Measurements from ENCODE around the gene ITPR1. TPM values are rescaled to one million over a fixed set of nuclear protein-coding genes. Genes with fewer than 3 reads are reported as not detected.

Gene ITPR1
- polyA plus RNA-seq, 1 donor, result 12.7 TPM

DNA sequence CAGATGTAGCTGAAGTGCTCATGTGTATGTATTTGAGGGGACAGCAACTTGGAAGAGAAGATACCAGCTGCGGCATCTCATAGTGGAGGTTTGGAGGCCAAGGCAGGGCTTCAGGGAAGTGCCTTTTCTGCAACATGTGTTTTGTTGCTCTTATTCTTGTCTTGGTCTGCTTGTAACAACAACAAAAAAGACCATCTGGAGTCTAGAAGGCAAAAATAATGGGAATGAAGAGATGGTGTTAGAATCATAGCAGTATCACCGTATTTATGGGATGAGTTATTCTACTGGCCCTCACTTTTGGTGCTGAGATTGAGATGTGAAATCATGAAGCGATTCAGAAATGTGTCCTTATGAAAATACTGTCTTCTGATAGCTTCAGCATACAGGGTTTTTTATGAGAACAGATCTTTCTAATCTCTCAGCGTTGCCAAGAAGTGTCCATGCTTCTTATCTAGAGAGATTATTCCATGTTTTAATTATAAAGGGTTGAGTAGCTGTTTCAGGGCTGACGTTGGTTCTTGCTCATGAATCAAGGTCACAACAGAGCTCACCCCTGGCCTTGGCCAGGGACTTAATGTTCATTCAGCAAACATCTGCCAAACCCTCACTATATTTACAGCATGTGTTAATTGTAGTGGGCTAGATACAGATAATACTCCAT, 58.0 kb downstream of the ITPR1 start:
- H3K4me3 ChIP-seq (ENCODE audit: low read length), result no peak overlapping the region
- H3K4me1 ChIP-seq (ENCODE audit: control insufficient read depth, insufficient read depth, low read length), result no peaks in the 10 kb centered on the region
- H3K9me3 ChIP-seq (ENCODE audit: control insufficient read depth, low read depth, low read length), result no peaks in the 10 kb centered on the region
- peak; percentile 25 to 40 for DNase-seq
- H3K27ac ChIP-seq (ENCODE audit: low read length), result no peak overlapping the region
- WGBS (ENCODE audit: insufficient coverage, low lambda C conversion rate), result no CpG with 5 or more reads among the region's 5 CpGs
- H3K27me3 ChIP-seq (ENCODE audit: control insufficient read depth, insufficient read depth, low read length), result no peaks in the 10 kb centered on the region
- no peaks in the 10 kb centered on the region for H3K36me3 ChIP-seq (ENCODE audit: control insufficient read depth, insufficient read depth, low read length)

DNA sequence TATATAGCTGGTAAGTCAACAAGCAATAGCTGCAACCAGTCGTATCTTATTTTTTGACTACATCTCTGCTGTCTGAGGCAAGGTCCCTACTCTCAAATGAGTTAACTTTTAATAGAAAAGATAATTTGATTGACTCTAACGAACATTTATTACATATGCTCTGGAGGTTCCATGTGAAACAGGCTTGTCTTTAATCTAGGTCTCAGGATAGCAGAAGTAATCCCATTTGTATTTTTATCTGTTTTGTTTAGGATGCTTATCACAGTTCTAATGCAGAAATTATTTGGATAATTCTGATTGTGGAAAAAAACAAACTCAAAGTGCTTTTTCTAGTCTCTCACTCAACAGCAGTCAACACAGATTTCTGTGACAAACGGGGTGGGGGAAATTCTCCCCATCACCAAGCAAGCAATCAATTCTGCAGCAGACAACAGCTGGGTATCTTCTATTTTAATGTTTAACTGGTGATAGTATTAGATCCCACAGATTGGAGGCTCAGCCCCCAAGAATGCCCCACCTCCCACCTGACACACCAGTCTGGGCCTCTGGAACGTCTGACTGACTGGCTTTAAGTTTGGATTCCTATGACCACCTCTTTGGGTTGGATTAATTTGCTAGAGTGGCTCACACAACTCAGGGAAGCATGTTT, 58.8 kb downstream of the ITPR1 start:
- Histone ChIP-seq H3K27me3 (ENCODE audit: control insufficient read depth, insufficient read depth, low read length) (no peaks in the 10 kb centered on the region), H3K36me3 (ENCODE audit: control insufficient read depth, insufficient read depth, low read length) (no peaks in the 10 kb centered on the region), H3K4me1 (ENCODE audit: control insufficient read depth, insufficient read depth, low read length) (no peaks in the 10 kb centered on the region), H3K27ac (ENCODE audit: low read length) (no peak overlapping the region), H3K9me3 (ENCODE audit: control insufficient read depth, low read depth, low read length) (no peaks in the 10 kb centered on the region), H3K4me3 (ENCODE audit: low read length) (no peak overlapping the region)
- 20% methylated on average over 1 of the region's 4 CpGs for WGBS (ENCODE audit: insufficient coverage, low lambda C conversion rate)
- DNase-seq, result no peak

GRCh38 chr3:4552811-4553210, 59.7 kb downstream of the ITPR1 start:
- Histone ChIP-seq H3K36me3 (ENCODE audit: control insufficient read depth, insufficient read depth, low read length) (no peaks in the 10 kb centered on the region), H3K4me3 (ENCODE audit: low read length) (no peak overlapping the region), H3K9me3 (ENCODE audit: control insufficient read depth, low read depth, low read length) (no peaks in the 10 kb centered on the region), H3K4me1 (ENCODE audit: control insufficient read depth, insufficient read depth, low read length) (no peaks in the 10 kb centered on the region), H3K27ac (ENCODE audit: low read length) (no peak overlapping the region), H3K27me3 (ENCODE audit: control insufficient read depth, insufficient read depth, low read length) (no peaks in the 10 kb centered on the region)
- WGBS (ENCODE audit: insufficient coverage, low lambda C conversion rate), result 90% methylated on average over 2 of the region's 4 CpGs
- no peak for DNase-seq

DNA sequence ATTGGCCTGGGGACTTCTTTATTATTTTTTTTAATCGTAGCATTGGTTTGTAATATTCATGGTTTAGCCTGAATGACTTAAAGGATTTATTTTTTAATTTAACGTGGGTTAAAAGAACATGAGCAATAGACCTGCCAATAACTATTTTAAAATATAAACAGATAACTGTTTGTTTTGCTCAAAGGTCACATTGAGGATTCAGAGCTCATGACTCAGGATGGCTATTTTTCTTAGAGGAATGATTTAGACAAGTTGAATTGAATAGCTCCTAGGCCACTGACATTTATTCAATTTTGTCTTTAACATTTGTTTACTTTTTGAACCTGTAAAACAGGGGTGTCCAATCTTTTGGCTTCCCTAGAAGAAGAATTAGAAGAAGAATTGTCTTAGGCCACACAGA, 68.5 kb downstream of the ITPR1 start:
- Histone ChIP-seq H3K4me3 (ENCODE audit: low read length) (no peak overlapping the region), H3K27me3 (ENCODE audit: control insufficient read depth, insufficient read depth, low read length) (no peaks in the 10 kb centered on the region), H3K4me1 (ENCODE audit: control insufficient read depth, insufficient read depth, low read length) (no peaks in the 10 kb centered on the region), H3K9me3 (ENCODE audit: control insufficient read depth, low read depth, low read length) (no peaks in the 10 kb centered on the region), H3K27ac (ENCODE audit: low read length) (no peak overlapping the region), H3K36me3 (ENCODE audit: control insufficient read depth, insufficient read depth, low read length) (no peaks in the 10 kb centered on the region)
- no peak for DNase-seq
- WGBS (ENCODE audit: insufficient coverage, low lambda C conversion rate), result no CpG with 5 or more reads among the region's 2 CpGs

DNA sequence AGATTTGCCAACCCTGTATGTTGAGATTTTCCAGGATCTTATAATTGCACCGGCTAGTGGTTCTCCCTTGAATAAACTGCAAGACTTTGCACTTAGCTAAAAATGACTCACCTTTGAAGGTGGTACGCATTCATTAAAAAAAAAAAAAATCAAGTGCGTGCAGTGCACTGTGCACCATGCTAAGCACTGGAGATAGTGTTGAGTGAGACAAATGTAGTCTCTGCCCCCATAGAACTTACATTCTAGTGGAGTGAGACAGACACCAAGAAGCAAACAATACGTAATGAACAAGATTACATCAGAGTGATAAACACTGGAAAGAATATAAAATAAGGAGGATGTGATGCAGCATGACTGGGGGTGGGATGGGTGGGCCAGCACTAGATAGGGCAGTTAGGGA, 69.4 kb downstream of the ITPR1 start:
- DNase-seq, result no peak
- no CpG with 5 or more reads among the region's 4 CpGs for WGBS (ENCODE audit: insufficient coverage, low lambda C conversion rate)

GRCh38 chr3:4564270-4564669, 71.1 kb downstream of the ITPR1 start:
- H3K27ac ChIP-seq (ENCODE audit: low read length), result no peak overlapping the region
- no peak overlapping the region for H3K4me3 ChIP-seq (ENCODE audit: low read length)
- no peaks in the 10 kb centered on the region for H3K36me3 ChIP-seq (ENCODE audit: control insufficient read depth, insufficient read depth, low read length)
- no peaks in the 10 kb centered on the region for H3K4me1 ChIP-seq (ENCODE audit: control insufficient read depth, insufficient read depth, low read length)
- H3K27me3 ChIP-seq (ENCODE audit: control insufficient read depth, insufficient read depth, low read length), result no peaks in the 10 kb centered on the region
- H3K9me3 ChIP-seq (ENCODE audit: control insufficient read depth, low read depth, low read length), result no peaks in the 10 kb centered on the region
- no peak for DNase-seq
- 100% methylated on average over 3 of the region's 7 CpGs for WGBS (ENCODE audit: insufficient coverage, low lambda C conversion rate)

More for the DNA sequence above, 69.4 kb downstream of the ITPR1 start:
- no peaks in the 10 kb centered on the region for H3K27me3 ChIP-seq (ENCODE audit: control insufficient read depth, insufficient read depth, low read length)
- H3K4me1 ChIP-seq (ENCODE audit: control insufficient read depth, insufficient read depth, low read length), result no peaks in the 10 kb centered on the region
- H3K9me3 ChIP-seq (ENCODE audit: control insufficient read depth, low read depth, low read length), result no peaks in the 10 kb centered on the region
- H3K4me3 ChIP-seq (ENCODE audit: low read length), result no peak overlapping the region
- no peak overlapping the region for H3K27ac ChIP-seq (ENCODE audit: low read length)
- no peaks in the 10 kb centered on the region for H3K36me3 ChIP-seq (ENCODE audit: control insufficient read depth, insufficient read depth, low read length)

DNA sequence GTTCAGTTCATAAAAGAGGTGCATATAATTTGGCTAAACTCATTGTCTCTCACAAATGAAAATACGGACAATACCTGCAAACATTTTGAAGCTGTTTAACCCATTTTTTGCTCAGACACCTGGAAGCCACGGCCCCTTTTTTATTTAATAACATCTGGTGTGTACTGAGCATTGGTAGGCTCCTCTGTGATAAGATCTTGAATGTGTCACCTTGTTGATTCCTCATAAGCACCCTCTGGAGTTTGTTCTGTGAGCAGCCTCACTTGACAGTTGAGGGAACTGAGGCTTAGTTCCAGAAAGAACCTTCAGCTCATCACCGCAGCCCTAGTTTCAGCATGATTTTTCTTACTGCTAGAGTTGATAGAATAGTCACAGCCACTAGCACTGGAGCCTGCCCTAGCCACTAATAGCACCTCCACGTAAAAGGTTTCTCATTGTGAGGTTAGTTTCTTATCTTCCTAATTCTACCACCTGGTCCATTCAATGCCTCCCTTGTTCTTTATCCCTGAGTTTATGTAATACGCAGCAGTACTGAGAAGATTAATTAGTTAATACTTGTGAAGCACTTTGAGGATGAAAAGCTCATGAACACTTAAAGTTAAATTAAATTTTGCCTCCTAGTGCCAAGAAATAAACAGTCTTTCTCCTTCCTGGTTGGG, 71.9 kb downstream of the ITPR1 start:
- H3K36me3 ChIP-seq (ENCODE audit: control insufficient read depth, insufficient read depth, low read length), result no peaks in the 10 kb centered on the region
- H3K4me1 ChIP-seq (ENCODE audit: control insufficient read depth, insufficient read depth, low read length), result no peaks in the 10 kb centered on the region
- no peaks in the 10 kb centered on the region for H3K27me3 ChIP-seq (ENCODE audit: control insufficient read depth, insufficient read depth, low read length)
- H3K27ac ChIP-seq (ENCODE audit: low read length), result no peak overlapping the region
- H3K9me3 ChIP-seq (ENCODE audit: control insufficient read depth, low read depth, low read length), result no peaks in the 10 kb centered on the region
- no peak overlapping the region for H3K4me3 ChIP-seq (ENCODE audit: low read length)
- WGBS (ENCODE audit: insufficient coverage, low lambda C conversion rate), result 0% methylated on average over 1 of the region's 5 CpGs
- no peak for DNase-seq

DNA sequence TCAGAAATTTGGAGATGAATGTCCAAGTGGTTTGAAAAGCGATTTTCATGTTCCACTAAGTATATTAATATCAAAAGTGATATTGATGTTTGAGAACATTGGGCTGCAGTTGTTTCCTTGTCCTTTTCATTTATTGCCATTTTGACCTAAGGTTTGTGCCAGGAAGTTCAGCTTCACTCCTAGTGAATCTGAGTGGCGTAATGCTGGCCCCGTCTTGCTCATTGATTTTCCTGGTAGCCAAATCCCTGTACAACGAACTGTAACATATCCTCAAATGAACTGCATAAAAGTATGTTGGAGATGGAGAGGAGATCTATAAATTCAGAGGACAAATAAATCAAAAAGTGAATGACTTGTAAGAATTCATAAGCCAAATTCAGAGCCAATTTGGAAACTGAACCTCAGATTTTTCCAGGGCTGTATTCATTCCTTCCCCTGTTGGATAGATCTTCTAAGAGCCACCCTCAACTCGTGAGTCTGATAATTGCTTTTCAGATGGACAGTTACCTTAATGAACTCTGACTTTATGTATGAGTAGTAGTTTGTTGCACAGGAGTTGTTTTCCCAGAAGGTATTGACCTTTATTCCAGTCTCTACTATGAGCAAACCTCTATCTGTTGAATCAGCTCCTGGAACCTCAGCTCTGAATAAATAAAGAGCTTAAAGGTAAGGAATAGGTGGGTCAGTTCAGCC, 72.8 kb downstream of the ITPR1 start:
- no CpG with 5 or more reads among the region's 5 CpGs for WGBS (ENCODE audit: insufficient coverage, low lambda C conversion rate)
- Histone ChIP-seq H3K27me3 (ENCODE audit: control insufficient read depth, insufficient read depth, low read length) (no peaks in the 10 kb centered on the region), H3K9me3 (ENCODE audit: control insufficient read depth, low read depth, low read length) (no peaks in the 10 kb centered on the region), H3K4me1 (ENCODE audit: control insufficient read depth, insufficient read depth, low read length) (no peaks in the 10 kb centered on the region), H3K36me3 (ENCODE audit: control insufficient read depth, insufficient read depth, low read length) (no peaks in the 10 kb centered on the region), H3K27ac (ENCODE audit: low read length) (no peak overlapping the region), H3K4me3 (ENCODE audit: low read length) (no peak overlapping the region)
- DNase-seq, result no peak

DNA sequence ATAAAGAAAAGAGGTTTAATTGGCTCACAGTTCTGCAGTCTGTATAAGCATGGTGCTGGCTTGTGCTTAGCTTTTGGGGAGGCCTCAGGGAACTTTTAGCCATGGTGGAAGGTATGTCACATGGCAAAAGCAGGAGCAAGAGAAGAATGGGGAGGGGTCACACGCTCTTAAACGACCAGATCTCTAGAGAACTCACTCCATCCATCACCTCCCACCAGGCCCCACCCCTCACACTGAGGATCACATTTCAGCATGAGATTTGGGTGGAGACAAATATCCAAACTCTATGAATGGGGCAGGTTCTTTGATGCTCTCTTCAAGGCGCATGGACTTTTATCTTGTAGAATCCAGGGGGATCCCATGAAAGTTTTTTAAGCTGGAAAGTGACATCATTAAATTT, 75.7 kb downstream of the ITPR1 start:
- 60% methylated on average over 1 of the region's 3 CpGs for WGBS (ENCODE audit: insufficient coverage, low lambda C conversion rate)
- Histone ChIP-seq H3K4me1 (ENCODE audit: control insufficient read depth, insufficient read depth, low read length) (no peaks in the 10 kb centered on the region), H3K36me3 (ENCODE audit: control insufficient read depth, insufficient read depth, low read length) (no peaks in the 10 kb centered on the region), H3K27me3 (ENCODE audit: control insufficient read depth, insufficient read depth, low read length) (no peaks in the 10 kb centered on the region), H3K4me3 (ENCODE audit: low read length) (no peak overlapping the region), H3K27ac (ENCODE audit: low read length) (no peak overlapping the region), H3K9me3 (ENCODE audit: control insufficient read depth, low read depth, low read length) (no peaks in the 10 kb centered on the region)
- no peak for DNase-seq

GRCh38 chr3:4570840-4571621, 77.9 kb downstream of the ITPR1 start:
- no peaks in the 10 kb centered on the region for H3K4me1 ChIP-seq (ENCODE audit: control insufficient read depth, insufficient read depth, low read length)
- 88% methylated on average over 1 of the region's 7 CpGs for WGBS (ENCODE audit: insufficient coverage, low lambda C conversion rate)
- no peaks in the 10 kb centered on the region for H3K36me3 ChIP-seq (ENCODE audit: control insufficient read depth, insufficient read depth, low read length)
- no peak for DNase-seq
- no peak overlapping the region for H3K4me3 ChIP-seq (ENCODE audit: low read length)
- no peak overlapping the region for H3K27ac ChIP-seq (ENCODE audit: low read length)
- H3K9me3 ChIP-seq (ENCODE audit: control insufficient read depth, low read depth, low read length), result no peaks in the 10 kb centered on the region
- H3K27me3 ChIP-seq (ENCODE audit: control insufficient read depth, insufficient read depth, low read length), result no peaks in the 10 kb centered on the region

Data from large intestine (tissue), 3 donors.